ENCODE measurements around the gene SLC28A1.

DNA sequence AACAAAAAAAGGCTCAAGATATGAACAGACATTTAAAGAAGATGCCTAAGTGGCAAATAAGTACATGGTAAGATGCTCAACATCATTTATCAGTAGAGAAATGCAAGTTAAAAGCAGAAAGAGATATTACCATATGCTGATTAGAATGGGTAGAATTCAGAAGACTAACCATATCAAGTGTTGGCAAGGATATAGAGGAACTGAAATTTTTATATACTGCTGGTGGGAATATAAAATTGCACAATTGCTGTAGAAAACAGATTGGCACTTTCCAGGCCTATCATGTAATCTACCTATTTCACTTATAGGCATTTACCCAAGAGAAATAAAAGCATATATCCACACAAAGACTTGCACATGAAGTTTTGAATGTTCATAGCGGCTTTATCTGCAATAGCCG is 17.1 kb downstream of the SLC28A1 start:
- TF ChIP-seq CBX3 (IDR thresholded peaks at IDR 0.05; ENCODE audit: low read depth) = no peak
- TF ChIP-seq ZNF274 (IDR thresholded peaks at IDR 0.05; ENCODE audit: low read depth, low read length) = no peak
- TF ChIP-seq POLR2AphosphoS5 (IDR thresholded peaks at IDR 0.05; ENCODE audit: low read depth, low read length) = no peak
- TF ChIP-seq YY1 (IDR thresholded peaks at IDR 0.05; ENCODE audit: extremely low read depth, insufficient replicate concordance, low read depth, low read length) = no peak
- no peak for TF ChIP-seq EZH2 (IDR thresholded peaks at IDR 0.05)
- TF ChIP-seq RAD21 (IDR thresholded peaks at IDR 0.05; ENCODE audit: low read depth) = no peak
- no peak for TF ChIP-seq CTCF (IDR thresholded peaks at IDR 0.05 in 2 of 3, conservative IDR thresholded peaks at IDR 0.05 in 1 of 3; ENCODE audit: borderline replicate concordance in 1 of 3, insufficient read depth in 1 of 3, low read depth in 2 of 3, low read length in 2 of 3)
- TF ChIP-seq POLR2A (IDR thresholded peaks at IDR 0.05; ENCODE audit: borderline replicate concordance, extremely low read depth, insufficient read depth, insufficient read length) = no peak
- TF ChIP-seq, protein P1, sequence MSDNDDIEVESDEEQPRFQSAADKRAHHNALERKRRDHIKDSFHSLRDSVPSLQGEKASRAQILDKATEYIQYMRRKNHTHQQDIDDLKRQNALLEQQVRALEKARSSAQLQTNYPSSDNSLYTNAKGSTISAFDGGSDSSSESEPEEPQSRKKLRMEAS (IDR thresholded peaks at IDR 0.05) = no peak
- no peak for TF ChIP-seq EGR1 (IDR thresholded peaks at IDR 0.05; ENCODE audit: low read depth)
- TF ChIP-seq CEBPB (IDR thresholded peaks at IDR 0.05; ENCODE audit: low read depth) = no peak
- TF ChIP-seq ZFX (IDR thresholded peaks at IDR 0.05) = no peak
- no peak for TF ChIP-seq TCF7L2 (IDR thresholded peaks at IDR 0.05; ENCODE audit: borderline replicate concordance, extremely low read depth, insufficient read depth, insufficient read length)
- TF ChIP-seq ZBTB33 (IDR thresholded peaks at IDR 0.05; ENCODE audit: extremely low read depth, insufficient replicate concordance, low read length) = no peak
